Measurements from ENCODE around the gene GCDH.

DNA sequence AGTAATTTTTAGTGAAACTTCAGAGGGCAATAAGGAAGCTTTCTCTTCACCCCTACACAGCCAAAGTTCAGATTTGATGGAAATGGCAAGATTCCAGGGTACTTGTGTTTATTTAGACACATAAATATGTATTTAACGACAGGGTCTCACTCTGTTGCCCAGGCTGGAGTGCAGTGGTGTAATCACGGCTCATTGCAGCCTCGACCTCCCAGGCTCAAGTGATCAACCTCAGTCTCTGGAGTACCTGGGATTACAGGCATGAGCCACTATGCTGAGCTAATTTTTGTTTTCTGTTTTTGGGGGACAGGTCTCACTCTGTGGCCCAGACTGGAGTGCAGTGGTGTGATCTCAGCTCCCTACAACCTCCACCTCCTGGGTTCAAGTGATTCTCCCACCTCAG lies 30.1 kb downstream of the GCDH start:
- TF ChIP-seq, protein P1, sequence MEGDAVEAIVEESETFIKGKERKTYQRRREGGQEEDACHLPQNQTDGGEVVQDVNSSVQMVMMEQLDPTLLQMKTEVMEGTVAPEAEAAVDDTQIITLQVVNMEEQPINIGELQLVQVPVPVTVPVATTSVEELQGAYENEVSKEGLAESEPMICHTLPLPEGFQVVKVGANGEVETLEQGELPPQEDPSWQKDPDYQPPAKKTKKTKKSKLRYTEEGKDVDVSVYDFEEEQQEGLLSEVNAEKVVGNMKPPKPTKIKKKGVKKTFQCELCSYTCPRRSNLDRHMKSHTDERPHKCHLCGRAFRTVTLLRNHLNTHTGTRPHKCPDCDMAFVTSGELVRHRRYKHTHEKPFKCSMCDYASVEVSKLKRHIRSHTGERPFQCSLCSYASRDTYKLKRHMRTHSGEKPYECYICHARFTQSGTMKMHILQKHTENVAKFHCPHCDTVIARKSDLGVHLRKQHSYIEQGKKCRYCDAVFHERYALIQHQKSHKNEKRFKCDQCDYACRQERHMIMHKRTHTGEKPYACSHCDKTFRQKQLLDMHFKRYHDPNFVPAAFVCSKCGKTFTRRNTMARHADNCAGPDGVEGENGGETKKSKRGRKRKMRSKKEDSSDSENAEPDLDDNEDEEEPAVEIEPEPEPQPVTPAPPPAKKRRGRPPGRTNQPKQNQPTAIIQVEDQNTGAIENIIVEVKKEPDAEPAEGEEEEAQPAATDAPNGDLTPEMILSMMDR (conservative IDR thresholded peaks at IDR 0.05) = no peak
- no peak for TF ChIP-seq ZFX (IDR thresholded peaks at IDR 0.05)
